Activated T-cell treated with anti-CD3 and anti-CD28 coated beads, Interleukin-2, amount 50 U/mL, for 4 hours (primary cell): ENCODE measurements around the gene LEKR1. TPM values are rescaled to one million over a fixed set of nuclear protein-coding genes. Genes with fewer than 3 reads are reported as not detected.
"Not testable (repeated sequence)": the region's sequence is repeated elsewhere in the genome, so short reads cannot be mapped to it uniquely, and the experiment has no call there.

Experiments
- ATAC-seq, 2 donors: fragments of 200-7000 bp; cut with Tn5 transposase; one replicate each; pipeline ENCODE4 v1.10.0; 2021
- DNase-seq: peaks from one replicate; pipeline ENCODE4 v3.0.0-alpha.2; 2020
- H3K27me3 Mint-ChIP-seq: one replicate; pipeline ENCODE4 v1.8.0; 2021; ENCODE audit warnings: low read depth, mixed read lengths
- H3K36me3 Mint-ChIP-seq: one replicate; pipeline ENCODE4 v1.8.0; 2022; ENCODE audit warnings: mixed read lengths; ENCODE audit not compliant: insufficient read depth
- H3K4me1 Mint-ChIP-seq: one replicate; pipeline ENCODE4 v1.8.0; 2021; ENCODE audit warnings: low read depth, mixed read lengths
- H3K4me3 Mint-ChIP-seq: one replicate; pipeline ENCODE4 v1.8.0; 2021; ENCODE audit warnings: mild to moderate bottlenecking, moderate library complexity, mixed read lengths
- H3K9me3 Mint-ChIP-seq: one replicate; pipeline ENCODE4 v1.8.0; 2021; ENCODE audit warnings: mixed read lengths
- total RNA-seq, 3 donors: library from RNA; stranded (reverse); gene quantifications; one replicate each; pipeline ENCODE4 v1.2.1, GENCODE V29; 2021

The LEKR1 gene
- total RNA-seq, 3 donors from 2014 or later = 0.30 to 0.68 (median 0.50) TPM

DNA sequence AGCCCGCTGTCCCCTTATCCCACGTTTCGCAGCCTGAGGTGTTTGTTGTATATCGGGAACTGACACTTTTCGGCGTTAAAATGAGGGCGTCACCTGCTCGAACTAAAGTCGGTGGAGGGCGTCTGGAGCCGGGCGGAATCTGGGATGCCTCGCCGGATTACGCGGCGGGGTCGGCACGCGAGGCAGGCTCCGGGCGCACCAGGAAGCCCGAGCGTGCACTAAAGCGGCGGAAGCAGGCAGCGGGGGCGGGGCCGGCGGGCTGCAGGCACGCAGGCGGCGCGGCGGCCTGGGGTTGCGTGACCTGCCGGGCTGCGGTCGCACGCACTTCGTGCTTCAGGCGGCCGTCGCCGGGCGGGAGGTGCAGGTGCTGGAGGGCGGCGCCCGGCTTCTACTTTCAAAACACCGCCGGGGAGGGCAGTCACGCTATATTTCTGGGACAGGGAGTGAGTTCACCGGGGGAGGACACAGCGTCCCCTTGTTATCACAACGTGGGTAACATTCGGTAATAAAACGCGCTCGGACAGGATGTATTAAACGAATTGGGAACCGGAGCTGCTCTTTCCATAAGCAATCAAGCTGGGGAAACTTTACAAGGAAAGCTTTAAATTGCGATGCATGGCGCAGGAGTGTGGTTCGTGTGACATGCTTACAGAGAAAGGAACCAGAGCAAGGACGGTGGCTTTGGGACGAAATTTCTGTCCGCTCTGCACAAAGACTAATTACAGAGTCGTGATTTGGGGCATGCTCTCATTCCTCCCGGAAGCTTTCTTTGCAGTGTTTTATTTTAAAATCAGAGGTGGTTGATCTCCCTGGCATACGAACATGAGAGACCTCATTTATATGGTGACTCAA is 9.1 kb upstream of the LEKR1 start:
- Mint-ChIP-seq H3K4me1 (peaks cover 36% of the 10 kb centered on the region), H3K27me3 (no peaks in the 10 kb centered on the region), H3K4me3 (peak overlapping the region; percentile 92), H3K9me3 (peaks cover 3% of the 10 kb centered on the region), H3K36me3 (no peaks in the 10 kb centered on the region)
- ATAC-seq = peak; percentile 79 to 83
- peak; percentile 74 for DNase-seq

GRCh38 chr3:156817646-156818272 is 8.4 kb upstream of the LEKR1 start:
- peaks cover 3% of the 10 kb centered on the region for H3K9me3 Mint-ChIP-seq
- DNase-seq = no peak
- H3K4me3 Mint-ChIP-seq = peak overlapping the region; percentile 92
- ATAC-seq = peak; percentile 4 to 5
- H3K27me3 Mint-ChIP-seq = no peaks in the 10 kb centered on the region
- H3K4me1 Mint-ChIP-seq = peaks cover 33% of the 10 kb centered on the region
- no peaks in the 10 kb centered on the region for H3K36me3 Mint-ChIP-seq

- no peaks in the 10 kb centered on the region for H3K27me3 Mint-ChIP-seq
- DNase-seq (no peak), ATAC-seq (no peak)
- no peaks in the 10 kb centered on the region for H3K36me3 Mint-ChIP-seq
- peaks cover 3% of the 10 kb centered on the region for H3K9me3 Mint-ChIP-seq
- peak overlapping the region; percentile 92 for H3K4me3 Mint-ChIP-seq
- peaks cover 33% of the 10 kb centered on the region for H3K4me1 Mint-ChIP-seq
Measured at GRCh38 chr3:156818273-156818651, 7.9 kb upstream of the LEKR1 start.

DNA sequence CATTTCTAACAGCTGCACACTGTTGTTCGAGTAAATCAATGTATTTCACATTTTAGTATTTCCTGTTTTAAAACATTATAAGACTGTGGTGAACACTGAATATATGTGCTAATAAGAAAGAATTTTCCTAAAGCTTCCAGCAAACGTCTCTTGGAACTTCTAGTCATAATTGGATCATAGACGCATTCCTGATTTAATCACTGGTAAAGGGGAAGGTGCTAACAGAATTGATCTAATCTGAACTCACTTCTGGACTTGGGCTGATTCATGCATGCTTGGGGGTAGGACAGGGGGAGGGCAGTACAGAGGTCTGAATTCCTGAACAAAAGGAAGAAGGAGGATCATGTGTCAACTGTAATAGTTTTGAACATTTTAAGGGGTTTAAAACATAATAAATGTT is 7.3 kb upstream of the LEKR1 start:
- H3K36me3 Mint-ChIP-seq = no peaks in the 10 kb centered on the region
- H3K9me3 Mint-ChIP-seq = peaks cover 3% of the 10 kb centered on the region
- H3K27me3 Mint-ChIP-seq = no peaks in the 10 kb centered on the region
- DNase-seq (no peak), ATAC-seq (no peak)
- no peak overlapping the region for H3K4me3 Mint-ChIP-seq
- H3K4me1 Mint-ChIP-seq = peaks cover 29% of the 10 kb centered on the region

GRCh38 chr3:156819842-156820691 is 6.1 kb upstream of the LEKR1 start:
- H3K36me3 Mint-ChIP-seq = no peaks in the 10 kb centered on the region
- no peak for ATAC-seq
- no peaks in the 10 kb centered on the region for H3K27me3 Mint-ChIP-seq
- DNase-seq = no peak
- peaks cover 29% of the 10 kb centered on the region for H3K4me1 Mint-ChIP-seq
- peaks cover 3% of the 10 kb centered on the region for H3K9me3 Mint-ChIP-seq
- no peak overlapping the region for H3K4me3 Mint-ChIP-seq

GRCh38 chr3:156820692-156821080 is 5.5 kb upstream of the LEKR1 start:
- peaks cover under 1% of the 10 kb centered on the region for H3K9me3 Mint-ChIP-seq
- no peak overlapping the region for H3K4me3 Mint-ChIP-seq
- DNase-seq (no peak), ATAC-seq (no peak)
- H3K4me1 Mint-ChIP-seq = peaks cover 27% of the 10 kb centered on the region
- no peaks in the 10 kb centered on the region for H3K36me3 Mint-ChIP-seq
- H3K27me3 Mint-ChIP-seq = no peaks in the 10 kb centered on the region

GRCh38 chr3:156822626-156823260 is 3.4 kb upstream of the LEKR1 start:
- ATAC-seq, H3K4me3 Mint-ChIP-seq, H3K9me3 Mint-ChIP-seq, H3K36me3 Mint-ChIP-seq, DNase-seq, H3K27me3 Mint-ChIP-seq: not testable (repeated sequence)
- H3K4me1 Mint-ChIP-seq = peaks cover 29% of the 10 kb centered on the region

- Mint-ChIP-seq H3K4me3 (peak overlapping the region; percentile 90), H3K36me3 (no peaks in the 10 kb centered on the region), H3K27me3 (no peaks in the 10 kb centered on the region), H3K4me1 (peaks cover 21% of the 10 kb centered on the region), H3K9me3 (no peaks in the 10 kb centered on the region)
- no peak for DNase-seq
- peak; percentile 41 to 55 for ATAC-seq
Measured at GRCh38 chr3:156825795-156826143, 384 bp upstream of the LEKR1 start.

GRCh38 chr3:156826896-156827882 is 1.0 kb downstream of the LEKR1 start:
- H3K9me3 Mint-ChIP-seq = no peaks in the 10 kb centered on the region
- peaks cover 21% of the 10 kb centered on the region for H3K4me1 Mint-ChIP-seq
- DNase-seq (no peak), ATAC-seq (no peak)
- H3K36me3 Mint-ChIP-seq = no peaks in the 10 kb centered on the region
- H3K27me3 Mint-ChIP-seq = no peaks in the 10 kb centered on the region
- peak overlapping the region; percentile 90 for H3K4me3 Mint-ChIP-seq

GRCh38 chr3:156831006-156831405 is 4.9 kb downstream of the LEKR1 start:
- no peaks in the 10 kb centered on the region for H3K9me3 Mint-ChIP-seq
- no peaks in the 10 kb centered on the region for H3K27me3 Mint-ChIP-seq
- DNase-seq (no peak), ATAC-seq (no peak)
- H3K4me1 Mint-ChIP-seq = peaks cover 14% of the 10 kb centered on the region
- no peaks in the 10 kb centered on the region for H3K36me3 Mint-ChIP-seq
- no peak overlapping the region for H3K4me3 Mint-ChIP-seq

GRCh38 chr3:156834435-156834834 is 8.3 kb downstream of the LEKR1 start:
- H3K36me3 Mint-ChIP-seq = no peaks in the 10 kb centered on the region
- H3K27me3 Mint-ChIP-seq = peaks cover 1% of the 10 kb centered on the region
- DNase-seq = no peak
- ATAC-seq = no peak
- H3K4me1 Mint-ChIP-seq = no peaks in the 10 kb centered on the region
- H3K4me3 Mint-ChIP-seq = no peak overlapping the region
- no peaks in the 10 kb centered on the region for H3K9me3 Mint-ChIP-seq

- no peaks in the 10 kb centered on the region for H3K36me3 Mint-ChIP-seq
- H3K4me3 Mint-ChIP-seq = no peak overlapping the region
Measured at GRCh38 chr3:156834962-156835535, 8.9 kb downstream of the LEKR1 start.

GRCh38 chr3:156836701-156837100 is 10.5 kb downstream of the LEKR1 start:
- H3K4me3 Mint-ChIP-seq = no peak overlapping the region
- H3K36me3 Mint-ChIP-seq = no peaks in the 10 kb centered on the region
- no peaks in the 10 kb centered on the region for H3K4me1 Mint-ChIP-seq
- no peaks in the 10 kb centered on the region for H3K9me3 Mint-ChIP-seq
- ATAC-seq = no peak
- no peak for DNase-seq
- H3K27me3 Mint-ChIP-seq = peaks cover 1% of the 10 kb centered on the region

More at GRCh38 chr3:156834962-156835535, 8.9 kb downstream of the LEKR1 start:
- Mint-ChIP-seq H3K27me3 (peaks cover 1% of the 10 kb centered on the region), H3K4me1 (no peaks in the 10 kb centered on the region), H3K9me3 (no peaks in the 10 kb centered on the region)
- no peak for DNase-seq
- ATAC-seq = no peak
